AG09309 (cell line): ENCODE measurements around the gene PERM1.
A peak's percentile ranks its signal among the peaks of the same experiment; 100 is the strongest.

Experiments
- DNase-seq: peaks from one replicate; pipeline ENCODE4 v3.0.0-alpha.2; 2010; ENCODE audit warnings: low read depth
- H3K4me3 ChIP-seq: 2 replicates; pipeline ENCODE4 v1.5.1; 2011; ENCODE audit warnings: mild to moderate bottlenecking, low read depth, low read length, moderate library complexity; ENCODE audit not compliant: control insufficient read depth
- CTCF ChIP-seq: IDR thresholded peaks from 2 replicates; pipeline ENCODE4 v1.5.1; 2011; ENCODE audit warnings: mild to moderate bottlenecking, low read depth, low read length, inconsistent platforms; ENCODE audit not compliant: insufficient read depth, control insufficient read depth; ENCODE audit errors: missing control alignments

PERM1 gene

DNA sequence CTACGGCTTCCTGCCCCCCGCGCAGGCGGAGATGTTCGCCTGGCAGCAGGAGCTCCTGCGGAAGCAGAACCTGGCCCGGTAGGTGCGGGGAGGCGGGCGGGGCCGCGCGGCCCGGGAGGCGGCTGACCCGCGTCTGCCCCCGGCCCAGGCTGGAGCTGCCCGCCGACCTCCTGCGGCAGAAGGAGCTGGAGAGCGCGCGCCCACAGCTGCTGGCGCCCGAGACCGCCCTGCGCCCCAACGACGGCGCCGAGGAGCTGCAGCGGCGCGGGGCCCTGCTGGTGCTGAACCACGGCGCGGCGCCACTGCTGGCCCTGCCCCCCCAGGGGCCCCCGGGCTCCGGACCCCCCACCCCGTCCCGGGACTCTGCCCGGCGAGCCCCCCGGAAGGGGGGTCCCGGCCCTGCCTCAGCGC is 39.5 kb downstream of the PERM1 start:
- DNase-seq = no peak
- H3K4me3 ChIP-seq = peak overlapping the region; percentile 42
- no peak for TF ChIP-seq CTCF

DNA sequence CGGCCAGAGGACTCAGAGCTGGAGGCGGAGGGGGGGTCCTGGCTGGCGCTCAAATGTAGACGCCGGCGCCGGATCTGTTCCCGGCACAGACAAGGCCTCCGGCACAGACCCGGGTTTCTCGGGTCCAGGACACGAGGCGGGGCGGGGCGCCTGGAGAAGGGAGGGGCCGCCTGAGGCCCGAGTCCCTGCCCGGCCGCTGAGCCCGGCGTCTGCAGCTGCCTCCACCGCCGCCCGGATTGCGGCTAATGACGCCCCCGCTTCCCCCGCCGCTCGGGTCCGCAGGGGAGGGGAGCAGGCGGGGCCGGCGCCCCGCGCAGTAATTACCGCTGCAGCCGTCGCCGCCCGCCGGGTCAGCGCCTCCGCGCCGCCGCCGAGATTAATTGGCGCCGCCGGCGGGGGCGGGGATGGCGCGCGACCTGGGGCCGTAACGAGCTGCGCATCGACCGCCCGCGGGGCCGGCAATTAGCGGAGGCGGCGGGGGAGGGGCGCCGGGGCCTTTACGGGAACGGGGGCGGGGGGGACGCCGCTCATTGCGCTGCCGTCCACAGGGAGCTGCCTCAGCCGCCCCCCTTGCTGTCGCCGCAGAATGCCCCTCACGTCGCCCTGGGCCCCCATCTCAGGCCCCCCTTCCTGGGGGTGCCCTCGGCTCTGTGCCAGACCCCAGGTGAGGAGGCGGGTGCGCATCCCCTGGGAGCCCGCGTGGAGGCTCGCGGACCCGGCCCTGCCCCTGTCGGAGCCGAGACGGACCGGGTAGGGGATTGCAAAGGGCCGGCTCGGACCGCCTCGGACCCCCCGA is 40.1 kb downstream of the PERM1 start:
- TF ChIP-seq CTCF = no peak
- DNase-seq = peak; percentile 35
- H3K4me3 ChIP-seq = peak overlapping the region; percentile 42

GRCh38 chr1:941015-941587 is 40.8 kb downstream of the PERM1 start:
- peak overlapping the region; percentile 7 for H3K4me3 ChIP-seq
- DNase-seq = no peak
- no peak for TF ChIP-seq CTCF

DNA sequence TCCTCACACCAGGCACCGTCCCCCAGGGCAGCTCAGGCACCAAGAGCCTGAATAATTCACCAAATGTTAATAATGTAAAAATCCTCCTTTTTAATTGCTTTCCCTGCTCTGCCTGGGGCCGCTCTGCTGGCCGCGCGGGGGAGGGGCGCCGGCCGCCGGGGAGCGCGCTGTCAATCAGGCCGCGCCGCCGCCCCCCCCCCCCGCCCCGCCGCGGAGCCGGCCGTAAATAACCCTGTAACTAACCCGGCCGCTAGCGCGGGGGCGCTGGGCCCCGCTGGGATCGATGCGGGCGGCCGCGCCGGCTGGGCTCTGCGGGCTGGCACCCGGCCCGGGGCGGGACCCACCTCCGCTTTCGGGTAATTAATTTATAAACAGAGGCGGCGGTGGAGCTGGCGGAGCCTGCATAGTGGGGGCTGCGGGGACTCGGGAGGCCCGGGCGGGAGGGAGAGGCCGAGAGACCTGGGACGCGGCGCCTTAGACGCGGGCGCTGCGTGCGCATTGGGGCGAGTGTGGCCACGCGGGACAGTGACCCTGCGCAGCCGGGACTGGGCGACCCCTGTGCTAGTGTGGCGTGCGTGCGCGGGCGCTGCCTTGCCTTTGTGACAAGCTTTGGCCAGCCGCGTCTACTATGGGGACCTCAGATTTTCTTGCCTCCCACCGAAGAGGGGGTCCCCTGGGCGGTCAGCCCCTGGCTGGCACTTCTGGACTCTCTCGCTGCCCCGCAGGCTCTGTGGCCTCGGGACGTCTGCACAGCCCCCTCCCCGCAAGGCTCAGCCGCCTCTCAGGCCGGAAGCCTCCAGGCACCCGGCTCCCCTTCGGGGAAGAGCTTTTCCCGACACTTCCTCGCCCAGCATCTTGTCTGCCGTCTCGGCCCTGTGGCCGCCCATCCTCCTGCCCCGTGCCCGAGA is 41.5 kb downstream of the PERM1 start:
- H3K4me3 ChIP-seq = peak overlapping the region; percentile 3
- no peak for TF ChIP-seq CTCF
- DNase-seq = no peak

DNA sequence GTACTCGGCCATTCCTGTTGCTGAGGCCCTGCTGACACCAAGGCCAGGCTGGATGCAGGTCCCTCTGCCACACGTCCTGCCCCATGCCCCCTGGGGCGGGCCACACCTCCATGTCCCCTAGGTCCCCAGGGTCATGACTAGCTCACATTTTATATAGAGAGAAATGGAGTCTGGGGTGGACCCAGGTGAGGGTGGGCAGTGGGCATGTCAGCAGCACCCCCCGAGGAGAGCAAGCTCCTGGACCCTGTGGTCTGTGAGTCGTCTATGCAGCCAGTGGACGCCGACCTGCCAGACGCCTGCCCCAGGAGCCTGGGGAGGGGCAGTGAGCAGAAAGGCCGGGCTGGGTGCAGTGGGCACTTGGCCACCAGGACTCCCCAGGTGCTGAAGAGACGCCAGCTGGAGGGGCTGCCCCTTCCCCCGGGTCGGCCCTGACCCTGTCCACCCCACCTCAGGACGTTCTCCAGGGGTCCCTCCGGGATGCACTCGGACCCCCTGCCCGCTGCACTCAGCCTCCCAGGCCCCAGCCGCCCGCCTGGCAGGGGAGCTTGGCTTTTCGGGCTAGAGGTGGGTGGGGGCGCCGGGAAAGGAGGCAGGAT is 42.3 kb downstream of the PERM1 start:
- TF ChIP-seq CTCF = no peak
- H3K4me3 ChIP-seq = no peak overlapping the region
- no peak for DNase-seq
